SHP77 treated with DMSO at 0.1 percent for 48 hours (cell line): ENCODE measurements around the gene NXN.
"Not testable (repeated sequence)": the region's sequence is repeated elsewhere in the genome, so short reads cannot be mapped to it uniquely, and the experiment has no call there.

Source experiments
- DNase-seq: peaks from one replicate; lab custom pipeline; 2025; lab: John Stamatoyannopoulos, UW

The NXN gene

GRCh38 chr17:979212-979538 is 401 bp downstream of the NXN start:
- no peak for DNase-seq

GRCh38 chr17:978103-979093 is 1.2 kb downstream of the NXN start:
- DNase-seq: no peak

DNA sequence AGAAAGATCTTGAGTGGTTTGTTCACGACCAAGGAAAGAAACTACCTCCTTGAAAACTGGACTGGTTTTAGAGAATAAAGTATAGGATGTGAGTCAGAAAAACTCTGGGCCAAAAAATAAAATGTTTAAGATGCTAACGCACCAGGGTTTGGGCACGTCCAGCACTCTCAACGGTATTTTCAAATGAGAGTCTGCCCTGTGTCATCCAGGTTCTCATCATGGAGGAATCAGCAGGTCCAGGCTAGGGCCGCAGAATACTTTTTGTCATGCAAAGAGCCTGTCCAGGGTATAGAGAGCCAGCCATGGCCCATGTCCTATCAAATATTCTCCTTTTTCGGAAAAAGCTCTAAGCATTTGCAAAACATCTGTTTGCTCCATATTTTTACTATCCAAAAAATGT is 2.4 kb downstream of the NXN start:
- DNase-seq: no peak

- no peak for DNase-seq
Observed at GRCh38 chr17:976312-976711, 3.3 kb downstream of the NXN start.

GRCh38 chr17:975371-975915 is 4.1 kb downstream of the NXN start:
- no peak for DNase-seq

DNA sequence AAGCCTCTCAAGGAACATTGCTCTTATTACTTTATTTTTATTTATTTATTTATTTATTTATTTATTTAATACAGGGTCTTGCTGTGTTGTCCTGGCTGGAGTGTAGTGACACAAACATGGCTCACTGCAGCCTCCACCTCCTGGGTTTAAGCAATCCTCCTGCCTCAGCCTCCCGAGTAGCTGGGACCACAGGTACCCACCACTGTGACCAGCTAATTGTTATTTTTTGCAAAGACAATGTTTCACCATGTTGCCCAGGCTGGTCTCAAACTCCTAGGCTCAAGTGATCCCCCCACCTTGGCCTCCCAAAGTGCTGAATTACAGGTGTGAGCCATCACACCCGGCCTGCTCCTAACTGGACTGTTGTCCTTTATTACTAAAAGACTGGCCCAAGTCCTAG is 4.8 kb downstream of the NXN start:
- DNase-seq: not testable (repeated sequence)

GRCh38 chr17:973053-973452 is 6.5 kb downstream of the NXN start:
- DNase-seq: no peak

GRCh38 chr17:971861-972260 is 7.7 kb downstream of the NXN start:
- DNase-seq: not testable (repeated sequence)

DNA sequence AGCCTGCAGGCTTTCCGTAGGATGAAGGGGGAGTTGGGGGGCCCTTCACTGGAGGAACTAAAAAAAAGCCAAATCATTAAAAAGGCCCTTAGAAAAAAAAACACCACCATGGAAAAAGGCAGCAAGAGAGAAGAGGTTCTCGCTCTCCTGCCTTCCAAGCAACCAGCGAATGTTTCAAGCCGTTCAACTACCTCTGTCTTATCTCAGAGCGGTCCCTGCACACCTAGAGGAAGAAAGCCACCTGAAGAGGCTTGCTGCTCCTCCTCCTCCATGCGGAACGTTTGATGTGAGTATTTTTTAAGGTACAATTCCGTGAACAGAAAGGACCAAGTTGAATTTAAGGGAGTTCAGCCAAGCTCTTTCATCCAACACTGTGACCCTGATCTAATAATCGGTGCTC is 9.2 kb downstream of the NXN start:
- DNase-seq: no peak

DNA sequence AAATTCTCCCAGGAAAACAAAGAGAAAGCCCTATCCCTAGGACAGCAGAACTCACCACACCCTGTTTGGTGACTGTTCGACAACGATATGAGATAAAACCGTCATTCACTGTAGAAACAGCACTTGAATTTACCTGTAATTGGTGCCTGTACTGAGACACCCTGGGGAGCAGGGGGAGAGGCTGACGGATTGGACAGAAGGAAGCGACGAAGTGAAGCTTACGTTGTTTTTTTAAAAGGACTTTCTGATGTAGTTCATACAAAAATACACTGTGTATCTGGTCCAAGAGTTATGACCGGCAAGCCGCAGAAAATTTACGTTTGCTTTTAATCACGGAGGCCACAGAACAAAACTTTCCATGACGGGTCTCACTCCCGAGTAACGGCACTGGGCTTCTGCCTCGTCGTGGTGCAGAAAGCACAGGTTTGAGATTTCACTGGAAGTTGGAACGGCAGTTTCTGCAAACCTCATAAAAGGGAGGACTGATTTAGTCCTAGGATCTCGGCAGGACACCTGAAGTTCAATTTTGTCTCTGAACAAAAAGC is 9.7 kb downstream of the NXN start:
- no peak for DNase-seq

DNA sequence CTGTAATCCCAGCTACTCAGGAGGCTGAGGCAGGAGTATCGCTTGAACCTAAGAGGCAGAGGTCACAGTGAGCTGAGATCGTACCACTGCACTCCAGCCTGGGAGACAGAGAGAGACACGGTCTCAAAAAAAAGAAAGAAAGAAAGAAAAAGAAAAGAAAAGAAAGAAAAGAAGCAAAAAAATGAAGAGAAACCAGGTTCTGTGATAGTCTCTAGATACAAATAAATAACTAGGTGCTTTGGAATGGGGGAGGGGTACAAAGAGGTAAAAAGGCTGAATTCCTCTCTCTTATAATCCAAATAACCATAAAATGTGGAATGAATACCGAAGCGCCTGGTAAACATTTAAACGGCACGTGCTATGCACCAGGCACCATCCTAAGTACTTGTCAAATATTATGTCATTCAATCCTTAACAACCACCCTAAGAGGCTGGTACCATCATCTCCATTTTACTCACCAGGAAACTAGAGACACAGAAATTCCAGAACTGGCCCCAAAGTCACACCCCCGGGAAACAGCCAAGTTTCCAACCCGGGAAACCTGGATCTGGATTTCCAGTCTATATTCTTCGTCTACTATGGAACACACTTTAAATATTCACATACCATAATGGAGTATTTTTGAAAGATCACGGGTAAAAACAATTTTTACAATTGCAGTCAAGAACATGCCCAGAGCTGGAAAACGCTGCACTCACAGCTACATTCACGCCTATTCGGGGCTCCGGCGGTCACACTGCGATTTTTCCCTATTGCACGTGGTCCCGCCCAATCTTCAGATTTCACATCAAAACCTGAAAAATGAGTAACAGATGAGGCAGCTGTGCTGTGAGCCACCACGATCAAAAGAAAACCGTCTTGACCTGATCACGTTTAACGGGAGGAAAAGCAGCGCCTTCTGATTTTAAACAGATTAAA is 10.5 kb downstream of the NXN start:
- DNase-seq: no peak

DNA sequence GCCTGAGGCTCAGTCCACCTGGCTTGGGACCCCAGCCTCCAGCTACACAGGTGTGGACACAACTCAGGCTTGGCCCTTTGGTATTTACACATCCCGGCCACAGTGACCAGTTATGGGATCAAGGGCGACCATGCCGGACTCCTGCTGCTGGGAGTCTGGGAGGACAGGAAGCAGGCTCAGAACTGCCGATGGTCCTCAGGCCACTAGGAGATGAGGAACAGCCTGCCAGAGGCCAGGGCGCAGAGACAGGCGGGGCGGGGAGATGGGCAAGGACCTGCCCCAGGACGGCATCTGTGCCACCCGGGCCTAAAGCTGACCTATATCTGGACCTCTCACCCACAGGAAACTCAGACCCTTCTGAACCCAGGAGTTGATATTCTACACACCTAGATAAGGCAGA is 12.5 kb downstream of the NXN start:
- no peak for DNase-seq

- no peak for DNase-seq
Observed at GRCh38 chr17:965311-965989, 14.1 kb downstream of the NXN start.

DNA sequence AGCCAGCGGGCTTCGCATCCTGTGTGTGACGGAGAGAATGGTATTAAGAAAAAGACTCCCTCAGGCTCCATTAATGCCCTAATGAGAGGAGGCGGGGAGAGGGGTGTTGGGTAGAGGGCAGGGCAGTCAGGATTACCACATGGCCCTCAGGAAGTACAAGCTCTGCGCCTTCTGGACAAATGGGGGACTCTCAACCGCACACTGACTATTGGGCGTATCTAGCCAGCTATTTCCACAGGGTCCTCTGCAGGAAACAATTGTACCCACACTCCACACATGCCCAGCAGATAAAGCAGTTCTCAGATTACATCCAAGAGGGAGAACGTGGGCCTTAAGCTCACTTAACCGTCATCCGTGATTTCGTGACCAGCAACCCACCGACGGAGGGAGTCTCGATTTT is 14.7 kb downstream of the NXN start:
- DNase-seq: no peak

DNA sequence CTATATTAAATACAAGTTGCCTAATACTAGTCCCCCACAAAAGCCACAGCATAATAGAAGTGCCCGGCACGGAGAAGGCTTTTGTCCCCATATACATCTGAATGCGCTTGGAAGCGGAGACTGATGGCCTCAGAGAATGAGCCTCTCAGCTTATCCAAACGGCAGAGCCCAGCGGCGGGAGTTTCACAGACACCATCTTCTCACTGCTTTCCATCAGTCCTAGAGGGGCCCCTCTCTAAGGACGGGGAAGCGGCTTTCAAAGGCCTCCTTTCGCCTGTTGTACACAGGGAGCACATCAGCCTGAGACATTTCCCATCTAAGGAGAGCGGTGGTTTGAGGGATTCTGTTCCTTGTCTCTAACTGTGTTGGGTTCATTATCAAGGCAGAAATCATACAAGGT is 16.9 kb downstream of the NXN start:
- DNase-seq: no peak

- no peak for DNase-seq
Observed at GRCh38 chr17:962166-962565, 17.4 kb downstream of the NXN start.

GRCh38 chr17:958712-959451 is 20.7 kb downstream of the NXN start:
- DNase-seq: no peak

- DNase-seq: no peak
Observed at GRCh38 chr17:957856-958421, 21.6 kb downstream of the NXN start.

DNA sequence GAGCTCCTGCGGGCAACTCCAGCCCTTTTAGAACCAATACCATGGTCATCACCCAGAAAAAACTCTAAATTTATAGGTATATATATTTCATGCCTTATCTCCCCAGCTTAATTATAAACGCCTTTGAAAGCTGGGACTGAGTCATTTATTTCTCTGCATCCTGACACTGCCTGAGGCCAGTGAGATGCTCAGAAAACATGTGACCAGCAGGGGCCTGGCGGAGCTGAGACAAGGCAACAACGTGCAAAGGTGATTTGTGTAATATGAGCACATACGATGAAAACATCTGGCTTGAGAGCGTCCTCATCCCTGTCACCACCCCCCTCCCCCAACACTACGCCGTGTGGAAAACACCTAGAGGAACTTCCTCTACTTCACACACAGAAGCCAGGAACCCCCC is 22.7 kb downstream of the NXN start:
- DNase-seq: no peak

DNA sequence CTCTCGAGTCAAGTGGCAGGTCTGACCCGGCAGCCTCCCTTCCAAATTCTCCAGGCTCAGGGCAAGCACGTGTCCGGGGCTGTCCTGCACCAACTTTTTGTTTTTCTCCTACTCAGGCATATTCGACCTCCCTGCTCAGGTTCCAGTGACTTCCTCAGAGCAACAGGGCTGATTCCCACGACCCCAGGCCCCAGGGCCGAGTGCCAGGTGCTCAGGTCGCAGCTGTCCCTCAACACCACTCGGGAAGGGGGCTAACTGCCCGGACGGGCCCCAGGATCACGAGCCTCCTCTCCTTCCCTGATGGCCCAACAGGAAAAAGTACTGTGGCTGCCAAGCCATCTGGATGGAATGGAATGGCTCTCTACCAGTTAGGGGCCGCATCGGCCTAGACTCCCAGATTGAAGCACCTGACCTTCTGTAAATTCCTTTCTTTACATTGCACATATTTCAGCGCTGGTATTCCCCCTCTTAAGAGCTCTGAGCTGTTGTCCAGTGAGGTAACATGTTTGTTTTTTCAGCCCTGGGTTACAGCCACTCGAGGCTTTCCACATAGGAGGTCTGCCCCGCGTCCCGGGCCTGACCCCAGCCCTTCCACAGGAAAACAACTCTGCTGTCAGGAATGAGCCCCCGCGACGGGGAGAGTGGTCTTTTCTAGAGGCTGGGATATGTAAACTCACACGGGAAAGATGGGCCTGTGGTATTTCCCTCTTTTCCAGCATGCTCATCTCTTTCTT is 25.0 kb downstream of the NXN start:
- DNase-seq: no peak
